Stimulated activated naive CD4-positive, alpha-beta T cell treated with Interleukin-2 at 50 U/mL for 16 hours (primary cell): ENCODE results near the gene PTGER1.

ENCODE experiments used
- DNase-seq: peaks from one replicate; lab custom pipeline; 2025; lab: John Stamatoyannopoulos, UW

The PTGER1 gene

DNA sequence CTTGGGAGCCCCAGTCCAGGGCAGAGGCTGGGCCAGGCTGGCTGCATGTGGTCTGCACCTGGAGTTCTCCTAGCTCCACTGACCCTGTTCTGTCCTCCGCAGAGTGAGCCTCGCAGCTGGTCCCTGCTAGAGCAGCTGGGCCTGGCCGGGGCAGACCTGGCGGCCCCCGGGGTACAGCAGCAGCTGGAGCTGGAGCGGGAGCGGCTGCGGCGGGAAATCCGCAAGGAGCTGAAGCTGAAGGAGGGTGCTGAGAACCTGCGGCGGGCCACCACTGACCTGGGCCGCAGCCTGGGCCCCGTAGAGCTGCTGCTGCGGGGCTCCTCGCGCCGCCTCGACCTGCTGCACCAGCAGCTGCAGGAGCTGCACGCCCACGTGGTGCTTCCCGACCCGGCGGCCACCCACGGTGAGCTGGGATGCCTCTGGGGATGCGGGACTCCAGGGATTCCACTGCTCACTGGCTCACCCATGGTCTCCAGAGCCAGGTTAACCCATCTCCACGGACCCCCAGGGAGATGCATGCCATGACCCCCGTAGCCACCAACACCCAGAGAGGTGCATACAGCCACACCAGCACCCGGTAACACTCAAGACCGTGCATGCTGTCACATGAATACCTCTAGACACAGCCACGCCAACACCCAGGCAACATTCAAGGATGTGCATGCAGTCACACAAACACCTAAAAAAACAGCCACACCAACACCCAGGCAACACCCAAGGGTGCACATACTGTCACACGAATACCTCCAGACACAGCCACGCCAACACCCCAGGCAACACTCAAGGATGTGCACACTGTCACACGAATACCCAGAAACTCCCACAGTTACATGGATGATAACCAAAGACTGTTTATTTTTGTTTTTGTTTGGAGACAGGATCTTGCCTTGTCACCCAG, 33.9 kb downstream of the PTGER1 start:
- DNase-seq, result no peak

GRCh38 chr19:14440049-14440448, 35.1 kb downstream of the PTGER1 start:
- DNase-seq, result peak; percentile 73

- DNase-seq, result no peak
These were observed 36.1 kb downstream of the PTGER1 start for GRCh38 chr19:14439014-14439413.

GRCh38 chr19:14437578-14438140, 37.5 kb downstream of the PTGER1 start:
- DNase-seq, result no peak

DNA sequence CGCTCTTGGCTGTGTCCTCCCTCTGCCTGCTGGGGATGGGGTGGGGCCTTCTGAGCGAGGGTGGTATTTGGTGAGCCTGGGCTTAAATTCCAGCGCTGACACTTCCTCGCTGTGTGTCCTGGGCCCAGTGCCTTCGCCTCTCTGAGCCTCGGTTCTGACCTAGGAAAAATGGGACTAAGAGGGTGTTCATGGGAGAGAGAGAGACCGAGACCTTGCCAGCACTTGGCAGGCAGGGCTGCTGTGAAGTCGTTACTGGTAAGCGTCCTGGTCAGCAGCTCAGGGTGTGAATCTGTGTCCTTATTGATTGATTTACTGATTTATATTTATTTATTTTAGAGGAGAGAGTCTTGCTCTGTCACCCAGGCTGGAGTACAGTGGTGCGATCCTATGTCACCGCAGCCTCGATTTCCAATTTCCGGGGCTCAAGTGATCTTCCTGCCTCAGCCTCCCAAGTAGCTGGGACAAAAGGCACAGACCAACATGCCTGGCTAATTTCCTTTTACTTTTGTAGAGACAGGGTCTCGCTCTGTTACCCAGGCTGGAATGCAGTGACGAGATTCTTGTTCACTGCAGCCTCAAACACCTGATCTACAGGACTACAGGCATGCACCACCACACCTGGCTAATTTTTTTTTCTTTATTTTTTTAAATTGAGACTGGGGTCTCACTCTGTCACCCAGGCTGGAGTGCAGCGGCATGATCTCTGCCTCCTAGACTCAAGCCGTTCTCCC, 39.7 kb downstream of the PTGER1 start:
- DNase-seq, result no peak

DNA sequence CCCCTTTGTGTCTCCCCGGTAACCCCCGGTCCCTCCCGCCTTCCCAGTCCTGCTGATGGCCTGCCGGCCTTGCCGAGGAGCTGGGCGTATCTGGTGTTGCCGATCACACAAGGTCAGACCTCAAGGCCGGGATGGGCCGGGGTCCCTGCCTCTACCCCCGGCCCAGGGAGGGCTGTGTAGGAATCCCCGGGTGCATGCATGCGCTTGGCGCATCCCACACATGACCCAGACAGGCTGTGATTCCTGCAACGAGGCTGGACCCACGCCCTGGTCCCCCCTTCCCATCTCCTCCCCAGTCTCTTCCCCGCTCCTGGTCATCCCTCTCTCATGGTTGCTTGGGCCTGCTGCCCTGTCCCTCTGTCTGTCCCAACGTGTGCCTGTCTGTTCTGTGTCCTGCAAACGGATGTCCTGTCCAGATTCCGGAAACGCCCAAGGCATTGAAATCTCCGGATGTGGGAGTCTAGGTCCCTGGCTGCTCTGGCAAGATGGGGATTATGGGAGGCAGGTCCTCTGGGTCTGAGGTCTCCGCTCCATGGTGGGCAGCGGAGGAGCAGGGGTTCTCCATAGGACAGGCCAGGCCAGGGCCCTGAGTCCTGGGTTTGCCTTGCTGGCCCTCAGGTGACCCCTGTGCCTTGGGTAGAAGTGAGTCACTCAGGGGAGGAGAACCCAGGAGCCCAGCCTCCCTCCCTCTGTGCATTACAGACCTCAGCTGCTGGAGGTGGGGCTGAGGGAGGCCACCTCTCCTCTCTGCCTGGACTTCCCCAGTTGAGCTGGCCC, 40.4 kb downstream of the PTGER1 start:
- DNase-seq, result peak; percentile 25

GRCh38 chr19:14433554-14434501, 41.3 kb downstream of the PTGER1 start:
- DNase-seq, result peak; percentile 30

- peak; percentile 34 for DNase-seq
These were observed 42.2 kb downstream of the PTGER1 start, which contains the start of gene PKN1 for GRCh38 chr19:14432791-14433553. Gene PKN1 (plus strand): TSS chr19:14433306. CDS start chr19:14433522, 216 bp downstream.

DNA sequence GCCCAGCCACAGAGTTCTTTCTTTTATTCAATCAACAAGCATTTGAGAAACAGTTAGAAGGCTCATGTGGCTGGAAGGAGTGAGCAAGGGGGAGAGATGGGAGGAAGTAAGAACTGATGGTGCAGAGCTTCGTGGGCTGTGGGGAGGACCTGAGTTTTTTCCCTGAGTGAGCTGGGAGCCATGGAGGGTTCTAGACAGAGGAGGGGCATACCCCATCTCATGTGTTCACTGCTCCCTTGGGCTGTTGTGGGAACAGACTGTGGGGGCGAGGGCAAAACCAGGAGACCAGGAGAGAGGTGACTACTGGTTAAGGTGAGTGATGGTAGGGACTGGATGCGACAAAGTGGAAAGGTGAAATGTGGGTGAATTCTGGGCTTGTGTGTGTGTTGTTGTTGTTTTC, 44.4 kb downstream of the PTGER1 start:
- no peak for DNase-seq

GRCh38 chr19:14428882-14429416, 46.2 kb downstream of the PTGER1 start:
- no peak for DNase-seq

DNA sequence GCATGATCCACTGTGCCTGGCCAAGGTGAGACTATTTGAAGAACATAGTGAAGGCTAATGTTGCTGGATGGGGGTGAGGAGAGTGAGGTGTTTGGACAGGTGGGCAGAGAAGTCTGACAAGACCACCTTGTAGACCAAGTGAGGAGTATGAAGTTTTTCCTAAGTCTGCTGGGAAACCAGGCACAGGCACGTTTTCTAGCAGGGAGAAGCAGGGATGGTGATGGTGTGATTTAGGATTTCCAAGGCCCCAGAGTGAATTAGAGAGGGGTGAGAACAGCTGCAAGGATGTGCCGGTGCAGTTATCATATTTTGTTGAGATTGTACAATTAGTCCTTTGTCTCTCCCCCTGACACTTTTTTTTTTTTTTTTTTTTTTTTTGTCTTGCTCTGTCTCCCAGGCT, 47.7 kb downstream of the PTGER1 start:
- DNase-seq, result no peak

DNA sequence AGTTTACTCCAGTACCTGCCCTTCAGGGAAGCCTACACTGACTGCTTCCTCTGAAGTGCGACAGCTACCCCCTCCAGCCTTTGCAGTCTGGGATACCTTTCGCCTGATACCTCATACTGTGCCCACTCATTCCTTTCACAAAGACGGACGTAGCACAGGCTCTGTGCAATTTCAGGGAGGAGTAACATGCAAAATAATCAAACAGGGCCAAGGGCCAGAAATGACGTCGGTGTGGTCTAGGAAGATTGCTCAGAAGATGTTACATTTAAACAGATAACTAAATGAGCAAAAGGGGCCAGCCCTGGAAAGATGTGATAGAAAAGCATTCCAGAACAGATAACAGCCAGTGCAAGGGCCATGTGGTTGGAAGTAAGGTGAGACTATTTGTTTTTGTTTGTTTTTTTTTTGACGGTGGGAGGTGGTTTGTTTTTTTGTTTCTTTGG, 49.4 kb downstream of the PTGER1 start:
- no peak for DNase-seq
